IMR-90 (cell line): ENCODE results near the gene YPEL2. TPM values are rescaled to one million over a fixed set of nuclear protein-coding genes. Genes with fewer than 3 reads are reported as not detected.

Source experiments
- ATAC-seq: fragments of 200-7000 bp; cut with Tn5 transposase; 2 replicates; pipeline ENCODE4 v1.9.1; 2020; ENCODE audit warnings: low read depth, mild to moderate bottlenecking, moderate library complexity
- BruUV-seq: library from RNA; stranded (reverse); fragments of 400-500 nt; replicated peaks from 2 replicates; lab custom pipeline; 2021; lab: Mats Ljungman, UMichigan
- CTCF ChIA-PET: fragments of 300-600 bp; formaldehyde crosslinking; extraction: SDS; loops from one replicate; lab custom pipeline; 2021; ENCODE audit warnings: antibody characterized with exemption; lab: Yijun Ruan, JAX
- POLR2A ChIA-PET: fragments of 300-600 bp; sonication (Branson Sonifier 250); formaldehyde crosslinking; loops from one replicate; lab custom pipeline; 2022; ENCODE audit warnings: antibody characterized with exemption; ENCODE audit not compliant: unreplicated experiment; lab: Charles Lee
- DNase-seq: peaks from one replicate; pipeline ENCODE4 v3.0.0; 2013
- H2AFZ ChIP-seq: replicated peaks from 2 replicates; pipeline ENCODE3; 2013; ENCODE audit warnings: low read length, mild to moderate bottlenecking; ENCODE audit not compliant: poor library complexity
- H2AK5ac ChIP-seq: 2 replicates; pipeline ENCODE4 v1.6.1; 2013; ENCODE audit warnings: low read depth, low read length, inconsistent platforms
- H2AK9ac ChIP-seq: replicated peaks from 2 replicates; pipeline ENCODE3; 2013; ENCODE audit warnings: mild to moderate bottlenecking, low read depth, low read length, moderate library complexity; ENCODE audit not compliant: poor library complexity
- H2BK120ac ChIP-seq: 2 replicates; pipeline ENCODE4 v1.6.1; 2013; ENCODE audit warnings: low read depth, low read length, inconsistent platforms
- H2BK15ac ChIP-seq: 3 replicates; pipeline ENCODE4 v1.6.1; 2013; ENCODE audit warnings: low read depth, low read length, inconsistent platforms
- H2BK20ac ChIP-seq: 2 replicates; pipeline ENCODE4 v1.6.1; 2013; ENCODE audit warnings: low read depth, mild to moderate bottlenecking, inconsistent platforms, low read length, moderate library complexity
- H2BK5ac ChIP-seq: 2 replicates; pipeline ENCODE4 v1.6.1; 2013; ENCODE audit warnings: mild to moderate bottlenecking, low read depth, low read length, inconsistent platforms; ENCODE audit not compliant: poor library complexity, severe bottlenecking
- H3K14ac ChIP-seq: replicated peaks from 2 replicates; pipeline ENCODE4 v1.6.1; 2013; ENCODE audit warnings: low read depth, low read length, inconsistent platforms
- H3K18ac ChIP-seq: 2 replicates; pipeline ENCODE4 v1.6.1; 2013; ENCODE audit warnings: low read depth, low read length, control low read depth
- H3K23ac ChIP-seq: 2 replicates; pipeline ENCODE4 v1.6.1; 2013; ENCODE audit warnings: low read depth, low read length, inconsistent platforms
- H3K27ac ChIP-seq: 2 replicates; pipeline ENCODE4 v1.5.1; 2013; ENCODE audit warnings: mild to moderate bottlenecking, control low read depth, low read length; ENCODE audit not compliant: insufficient read depth
- H3K27me3 ChIP-seq: 2 replicates; pipeline ENCODE4 v1.6.1; 2013; ENCODE audit warnings: low read length; ENCODE audit not compliant: control insufficient read depth, insufficient read depth
- H3K36me3 ChIP-seq: 2 replicates; pipeline ENCODE4 v1.6.1; 2013; ENCODE audit warnings: low read length, mixed read lengths; ENCODE audit not compliant: control insufficient read depth, insufficient read depth
- H3K4ac ChIP-seq: 2 replicates; pipeline ENCODE4 v1.6.1; 2013; ENCODE audit warnings: low read depth, low read length, inconsistent platforms
- H3K4me1 ChIP-seq: 2 replicates; pipeline ENCODE4 v1.6.1; 2013; ENCODE audit warnings: low read length, mixed read lengths; ENCODE audit not compliant: control insufficient read depth, insufficient read depth
- H3K4me2 ChIP-seq: 2 replicates; pipeline ENCODE4 v1.6.1; 2013; ENCODE audit warnings: low read depth, mild to moderate bottlenecking, control low read depth, low read length, moderate library complexity
- H3K4me3 ChIP-seq: 2 replicates; pipeline ENCODE4 v1.5.1; 2013; ENCODE audit warnings: low read depth, mild to moderate bottlenecking, control low read depth, low read length, moderate library complexity; ENCODE audit not compliant: insufficient read depth
- H3K56ac ChIP-seq: 2 replicates; pipeline ENCODE4 v1.6.1; 2013; ENCODE audit warnings: low read length, inconsistent platforms; ENCODE audit not compliant: insufficient read depth; ENCODE audit errors: extremely low read depth
- H3K79me1 ChIP-seq, 2 experiments: 2 replicates each; pipeline ENCODE4 v1.6.1; 2013; ENCODE audit warnings: low read length in 2 of 2, inconsistent platforms in 1 of 2, low read depth in 1 of 2
- H3K9ac ChIP-seq: 2 replicates; pipeline ENCODE4 v1.6.1; 2013; ENCODE audit warnings: low read depth, low read length, control low read depth
- H3K9me1 ChIP-seq: 2 replicates; pipeline ENCODE4 v1.6.1; 2013; ENCODE audit warnings: low read length, inconsistent platforms; ENCODE audit not compliant: insufficient read depth
- H3K9me3 ChIP-seq: 2 replicates; pipeline ENCODE4 v1.6.1; 2013; ENCODE audit warnings: low read length; ENCODE audit not compliant: control insufficient read depth, insufficient read depth
- H4K20me1 ChIP-seq: 2 replicates; pipeline ENCODE4 v1.6.1; 2013; ENCODE audit warnings: low read length, inconsistent platforms; ENCODE audit not compliant: insufficient read depth
- H4K5ac ChIP-seq: 2 replicates; pipeline ENCODE4 v1.6.1; 2013; ENCODE audit warnings: mild to moderate bottlenecking, low read depth, low read length, control low read depth
- H4K8ac ChIP-seq, 2 experiments: 2 replicates each; pipeline ENCODE4 v1.6.1; 2013; ENCODE audit warnings: low read depth in 2 of 2, low read length in 2 of 2, control low read depth in 1 of 2, inconsistent platforms in 1 of 2
- H4K91ac ChIP-seq: 2 replicates; pipeline ENCODE4 v1.6.1; 2013; ENCODE audit warnings: low read depth, low read length, inconsistent platforms; ENCODE audit not compliant: insufficient read depth
- CEBPB ChIP-seq: IDR thresholded peaks from 2 replicates; pipeline ENCODE4 v1.6.1; 2012; ENCODE audit warnings: low read depth, low read length, improper control_type of control experiment
- WGBS, 2 experiments: methylation state at CpG; one replicate each; pipeline versions ENCODE4 v1.1.5 to v1.1.7; 2013; ENCODE audit warnings: missing lambda C conversion rate in 2 of 2; ENCODE audit not compliant: insufficient read length in 1 of 2; ENCODE audit errors: extremely low coverage in 2 of 2; 5-methylcytosine and 5-hydroxymethylcytosine counted together
- dilution Hi-C: fragments of 300-500 bp; cut with HindIII; formaldehyde crosslinking; loops from one replicate; pipeline ENCODE4 v1.14.3; 2018; ENCODE audit warnings: low sequenced_read_pairs; ENCODE audit not compliant: unreplicated experiment
- in situ Hi-C: fragments of 300-500 bp; cut with MboI; formaldehyde crosslinking; loops from 3 replicates; pipeline ENCODE4 v1.14.3; 2019; ENCODE audit warnings: low sequenced_read_pairs, inconsistent platforms, mixed read lengths
- intact Hi-C: fragments of 100-400 bp; cut with micrococcal nuclease; formaldehyde crosslinking; loops from 2 replicates; pipeline ENCODE4 v1.10.0; 2022
- polyA plus RNA-seq, 3 experiments: library from polyadenylated mRNA; depleted of rRNA; stranded (reverse); fragments of >200 nt; gene quantifications; 2 replicates each; pipeline ENCODE4 v1.2.3, GENCODE V29; 2012; ENCODE audit warnings: low replicate concordance in 1 of 3
- total RNA-seq: library from RNA; depleted of rRNA; stranded (reverse); fragments of >200 nt; gene quantifications from 2 replicates; pipeline ENCODE4 v1.2.3, GENCODE V29; 2012

YPEL2 gene
- total and polyA plus RNA-seq, 2 of the 4 experiments (the other 2 are of a cell fraction) = 2.3 to 3.4 TPM

DNA sequence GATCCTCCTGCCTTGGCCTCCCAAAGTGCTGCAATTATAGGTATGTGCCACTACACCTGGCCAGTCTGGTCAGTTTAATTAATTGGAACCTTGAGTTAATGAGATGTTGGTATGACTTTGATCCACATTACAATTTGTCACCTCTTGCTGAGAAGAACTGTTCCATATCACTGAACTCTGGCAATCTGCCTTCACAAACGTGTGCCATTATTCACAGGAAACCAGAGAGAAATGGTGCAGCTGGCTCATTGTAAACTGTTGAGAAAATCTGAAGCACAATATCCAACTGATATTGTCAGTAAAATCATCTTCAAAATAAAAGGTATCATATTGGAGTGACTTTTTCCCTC, 39.3 kb upstream of the YPEL2 start:
- no CpG with 5 or more reads among the region's 1 CpG for WGBS, 2 experiments
- no peak overlapping the region for H3K4me2 ChIP-seq
- no peaks in the 10 kb centered on the region for H4K20me1 ChIP-seq
- H2BK15ac ChIP-seq = no peak overlapping the region
- no peak overlapping the region for H2BK120ac ChIP-seq
- H3K9me1 ChIP-seq = no peaks in the 10 kb centered on the region
- H3K4me3 ChIP-seq = no peak overlapping the region
- no peak overlapping the region for H2AK9ac ChIP-seq
- in situ Hi-C loops (no loop called here), intact Hi-C loops (no loop called here), dilution Hi-C loops (no loop called here)
- H3K4ac ChIP-seq = no peak overlapping the region
- no peak overlapping the region for H2AK5ac ChIP-seq
- no peak overlapping the region for H3K14ac ChIP-seq
- no peak overlapping the region for H4K5ac ChIP-seq
- DNase-seq (no peak), ATAC-seq (no peak)
- H3K27ac ChIP-seq = no peak overlapping the region
- no peak overlapping the region for H2AFZ ChIP-seq
- ChIA-PET POLR2A (no interaction called here), CTCF (no interaction called here)
- H3K4me1 ChIP-seq = no peaks in the 10 kb centered on the region
- H3K27me3 ChIP-seq = peaks cover 1% of the 10 kb centered on the region; the same call in 1 of the 2 replicates
- H4K91ac ChIP-seq = no peak overlapping the region
- no peak overlapping the region for H4K8ac ChIP-seq
- no peak overlapping the region for H2BK20ac ChIP-seq
- H3K9ac ChIP-seq = no peak overlapping the region
- no peaks in the 10 kb centered on the region for H3K9me3 ChIP-seq
- no peak overlapping the region for H3K18ac ChIP-seq
- no peaks in the 10 kb centered on the region for H3K36me3 ChIP-seq
- no peak overlapping the region for H2BK5ac ChIP-seq
- H3K23ac ChIP-seq = no peak overlapping the region
- no peak overlapping the region for H3K56ac ChIP-seq
- BruUV-seq = no TSS peak
- H3K79me1 ChIP-seq = no peaks in the 10 kb centered on the region
- no peak for TF ChIP-seq CEBPB
